NCI-H1930 (cell line): ENCODE measurements around the gene CPNE6.

Source experiments
- DNase-seq, 2 experiments: peaks; one replicate each; lab custom pipeline; 2025; lab: John Stamatoyannopoulos, UW

The CPNE6 gene

GRCh38 chr14:24069411-24069735, 2.0 kb upstream of the CPNE6 start:
- no peak for DNase-seq

GRCh38 chr14:24070285-24071143, 848 bp upstream of the CPNE6 start:
- no peak for DNase-seq

DNA sequence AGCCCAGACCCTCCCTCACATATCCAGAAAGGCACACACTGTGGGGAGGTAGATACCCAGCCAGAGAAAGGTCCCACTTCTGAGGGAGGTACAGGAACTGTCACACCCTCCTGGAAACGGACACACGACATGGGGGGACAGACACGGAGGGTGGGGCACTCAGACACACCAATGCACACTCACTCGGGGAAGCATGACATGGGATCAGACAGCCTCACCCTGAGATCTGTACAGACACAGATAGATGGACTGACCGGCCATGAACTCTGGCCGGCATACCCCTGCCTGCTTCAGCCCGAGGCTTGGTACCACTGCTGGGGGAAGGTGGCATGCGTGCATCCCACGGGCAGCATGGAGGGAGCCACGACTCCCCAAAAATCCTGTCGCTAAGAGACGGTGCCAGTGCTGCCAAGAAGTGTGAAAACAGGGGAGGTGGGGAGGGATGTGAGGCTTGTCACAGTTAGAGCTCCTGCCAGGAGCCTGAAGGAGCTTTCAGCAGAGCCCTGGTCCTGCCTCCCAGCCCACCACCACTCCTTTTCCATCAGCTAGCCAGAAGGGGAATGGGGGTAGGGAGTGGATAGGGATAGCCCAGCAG, 571 bp downstream of the CPNE6 start:
- no peak for DNase-seq

GRCh38 chr14:24072436-24072835, 1.1 kb downstream of the CPNE6 start:
- DNase-seq: no peak

GRCh38 chr14:24072881-24073877, 1.8 kb downstream of the CPNE6 start:
- no peak for DNase-seq

- no peak for DNase-seq
Measured at GRCh38 chr14:24074625-24075484, 3.5 kb downstream of the CPNE6 start.

- DNase-seq: no peak
Measured at GRCh38 chr14:24075485-24076301, 4.3 kb downstream of the CPNE6 start.

GRCh38 chr14:24076302-24076601, 4.9 kb downstream of the CPNE6 start:
- DNase-seq: no peak

GRCh38 chr14:24077086-24077485, 5.7 kb downstream of the CPNE6 start:
- DNase-seq: no peak

- DNase-seq: no peak
Measured at GRCh38 chr14:24078146-24078545, 6.8 kb downstream of the CPNE6 start.

GRCh38 chr14:24079491-24080141, 8.3 kb downstream of the CPNE6 start:
- no peak for DNase-seq

DNA sequence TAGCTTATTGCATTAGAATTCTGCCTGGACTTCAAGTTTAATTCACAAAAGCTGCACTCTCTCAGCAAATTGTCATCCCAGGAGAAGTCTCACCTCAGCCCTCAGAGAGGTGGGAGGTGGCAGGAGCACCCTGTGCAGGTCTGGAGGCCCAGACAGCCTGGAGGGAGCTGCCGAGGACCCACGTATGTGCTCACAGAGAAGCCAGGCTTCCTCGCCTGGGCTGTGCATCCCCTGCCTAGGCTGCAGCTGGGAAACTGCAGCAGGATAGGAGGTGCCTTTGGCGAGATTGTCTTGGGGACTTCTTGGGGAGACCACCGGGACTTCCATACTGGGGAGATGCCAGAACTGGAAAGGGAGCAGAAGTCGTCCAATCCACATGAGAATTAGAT, 8.8 kb downstream of the CPNE6 start:
- DNase-seq: no peak

DNA sequence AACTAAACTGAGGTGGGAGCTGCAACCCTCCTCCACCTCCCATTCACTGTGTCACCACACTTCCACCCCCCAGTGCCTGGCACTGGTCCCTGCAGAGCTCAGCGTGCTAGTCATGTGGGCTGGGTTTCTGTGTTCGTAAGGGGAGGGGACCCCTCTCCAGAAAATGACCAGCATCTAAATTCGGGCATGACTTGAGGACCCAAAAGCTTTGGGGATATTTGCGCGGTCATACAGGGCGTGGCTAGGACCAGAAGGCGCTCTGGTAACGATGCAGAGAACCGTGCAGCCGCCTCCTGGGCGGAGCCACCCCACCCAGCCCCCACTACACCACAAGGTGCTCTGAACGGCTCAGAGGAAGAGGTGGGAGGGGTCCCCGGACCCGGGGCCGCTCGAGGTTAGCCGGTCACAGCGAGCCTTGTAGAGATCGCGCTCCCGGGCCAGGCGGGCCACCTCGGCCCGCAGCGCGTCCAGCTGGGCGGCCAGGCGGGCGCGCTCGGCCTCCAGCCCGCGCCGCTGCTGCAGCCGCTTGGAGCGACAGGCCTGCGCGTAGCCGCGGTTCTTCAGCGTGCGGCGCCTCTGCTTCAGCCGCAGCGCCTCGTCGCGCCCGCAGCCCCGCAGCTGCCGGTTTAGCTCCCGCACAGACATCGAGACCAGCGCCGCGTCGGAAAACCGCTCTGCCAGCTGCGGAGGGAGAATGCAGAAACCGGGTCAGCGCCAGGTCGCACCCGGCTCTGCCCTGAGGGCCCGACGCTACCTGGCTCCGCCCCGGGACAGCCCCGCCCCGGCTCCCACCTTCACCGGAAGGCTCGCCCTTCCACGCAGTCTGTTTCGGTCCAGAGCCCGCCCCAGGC, 9.8 kb downstream of the CPNE6 start:
- DNase-seq: peak in 1 of 2 experiments; percentile 44

DNA sequence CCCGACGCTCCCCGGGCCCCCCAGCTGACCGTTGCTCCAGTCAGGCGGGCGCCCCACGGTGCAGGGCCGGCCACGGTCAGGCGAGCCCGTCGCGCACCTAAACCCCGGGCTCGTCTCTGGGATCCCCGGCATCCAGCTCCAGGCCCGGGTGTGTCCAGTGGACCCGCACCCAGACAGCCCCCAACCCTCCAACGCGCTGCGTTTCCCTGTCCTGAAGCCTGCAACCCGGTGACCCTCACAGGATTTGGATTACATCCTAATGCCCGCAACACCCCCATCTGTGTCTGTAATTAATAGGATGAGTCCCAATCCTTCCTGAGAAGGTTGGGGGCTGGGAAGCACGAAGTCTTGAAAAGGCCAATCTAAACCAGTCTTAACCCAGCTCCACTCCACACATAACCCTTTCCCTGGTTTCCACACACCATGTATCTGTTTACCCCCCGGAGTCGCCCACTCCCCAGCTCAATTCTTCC, 10.4 kb downstream of the CPNE6 start:
- DNase-seq: no peak

DNA sequence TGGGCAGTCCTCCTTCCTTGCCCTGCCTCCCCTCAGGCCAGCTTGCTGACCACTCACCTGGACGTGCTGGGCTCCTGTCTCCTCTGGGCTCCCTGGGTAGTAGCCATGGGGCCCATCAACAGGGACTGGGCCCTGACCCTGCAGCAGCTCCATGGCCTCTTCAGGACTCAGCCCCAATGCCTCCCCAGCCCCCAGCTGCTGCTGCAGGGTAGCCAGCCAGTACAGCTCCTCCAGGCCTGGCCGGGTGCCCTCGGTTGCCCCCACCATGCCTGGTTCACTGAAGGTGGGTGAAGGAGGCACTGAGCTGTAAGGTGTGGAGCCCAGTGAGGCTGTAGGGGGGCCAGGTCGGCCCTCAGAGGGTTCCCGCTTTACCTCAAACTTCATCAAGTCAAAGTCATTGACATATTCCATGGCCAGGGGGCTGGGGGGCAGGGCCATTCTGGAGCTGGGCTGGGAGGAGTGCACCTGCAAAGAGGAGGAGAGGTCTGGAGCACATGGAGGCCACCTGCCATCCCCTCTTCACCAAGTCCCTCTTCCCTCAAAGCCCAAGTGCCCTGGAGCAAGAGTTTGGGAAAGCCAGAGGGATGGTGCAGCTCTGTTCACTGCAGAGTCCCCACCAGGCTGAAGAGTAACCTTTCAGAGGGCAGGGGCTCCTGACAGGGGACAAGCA, 11.2 kb downstream of the CPNE6 start:
- DNase-seq: no peak

GRCh38 chr14:24083462-24083861, 12.1 kb downstream of the CPNE6 start:
- no peak for DNase-seq

DNA sequence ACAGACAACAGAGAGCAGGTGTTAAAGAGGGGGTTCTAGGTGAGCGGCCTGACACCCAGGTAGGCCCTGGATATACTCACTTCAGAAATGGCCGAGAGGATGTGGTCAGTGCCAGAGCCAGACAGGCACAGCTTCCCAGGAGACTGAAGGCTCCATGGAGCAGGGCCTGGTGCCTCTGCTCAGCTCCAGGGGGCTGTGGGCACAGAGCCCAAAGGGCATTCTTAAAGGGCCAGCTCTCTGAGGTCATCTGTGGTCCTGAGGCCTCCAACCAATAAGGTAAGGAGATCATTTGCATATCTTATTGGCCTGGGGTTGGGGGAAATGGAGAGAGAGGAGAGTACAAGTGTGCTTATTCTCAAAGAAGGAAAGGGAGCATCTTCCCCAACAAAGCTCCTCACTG, 13.1 kb downstream of the CPNE6 start:
- no peak for DNase-seq

DNA sequence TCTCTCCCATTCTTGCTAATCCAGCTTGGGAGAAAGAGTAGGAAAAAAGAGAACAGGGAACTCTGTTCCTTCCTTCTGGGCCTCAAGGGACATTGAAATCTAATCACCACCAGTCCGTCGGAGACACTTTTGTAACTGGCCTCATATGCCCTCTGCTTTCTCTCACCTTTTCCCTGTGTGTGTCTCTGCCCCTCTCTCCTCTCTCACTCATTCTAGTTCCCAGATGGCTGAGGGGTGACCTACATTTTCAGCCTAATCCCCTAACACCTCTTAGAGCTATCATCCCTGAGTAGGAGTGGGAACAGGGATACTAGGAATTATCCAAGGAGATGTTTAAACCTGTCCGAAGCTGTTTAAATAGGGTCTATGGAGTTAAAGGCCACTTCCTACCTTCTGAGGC, 13.9 kb downstream of the CPNE6 start:
- no peak for DNase-seq
